Choroid plexus epithelial cell (primary cell): ENCODE measurements around the gene KLHL20.
"Not testable (repeated sequence)": the region's sequence is repeated elsewhere in the genome, so short reads cannot be mapped to it uniquely, and the experiment has no call there.

Experiments used
- DNase-seq: peaks from one replicate; pipeline ENCODE4 v3.0.0-alpha.2; 2010; ENCODE audit warnings: low read depth
- H3K4me3 ChIP-seq: 2 replicates; pipeline ENCODE4 v1.5.1; 2011; ENCODE audit warnings: low read depth, mild to moderate bottlenecking, control low read depth, low read length, moderate library complexity
- CTCF ChIP-seq: conservative IDR thresholded peaks from 2 replicates; pipeline ENCODE4 v1.5.1; 2011; ENCODE audit warnings: low read depth, mild to moderate bottlenecking, control low read depth, inconsistent platforms, low read length, moderate library complexity

KLHL20 gene

GRCh38 chr1:173717238-173717637 is 2.5 kb downstream of the KLHL20 start:
- no peak overlapping the region for H3K4me3 ChIP-seq
- DNase-seq = no peak
- no peak for TF ChIP-seq CTCF

- not testable (repeated sequence) for DNase-seq, H3K4me3 ChIP-seq
These were observed 16.6 kb downstream of the KLHL20 start for GRCh38 chr1:173731331-173731730.

GRCh38 chr1:173733912-173734311 is 19.1 kb downstream of the KLHL20 start:
- no peak for DNase-seq
- no peak overlapping the region for H3K4me3 ChIP-seq
- TF ChIP-seq CTCF = no peak

GRCh38 chr1:173736104-173736503 is 21.3 kb downstream of the KLHL20 start:
- not testable (repeated sequence) for H3K4me3 ChIP-seq, DNase-seq

GRCh38 chr1:173742203-173742886 is 27.6 kb downstream of the KLHL20 start:
- no peak for TF ChIP-seq CTCF
- no peak for DNase-seq
- no peak overlapping the region for H3K4me3 ChIP-seq

GRCh38 chr1:173744651-173745050 is 29.9 kb downstream of the KLHL20 start:
- H3K4me3 ChIP-seq = no peak overlapping the region
- DNase-seq = no peak
- no peak for TF ChIP-seq CTCF

GRCh38 chr1:173749137-173749536 is 34.4 kb downstream of the KLHL20 start:
- H3K4me3 ChIP-seq = no peak overlapping the region
- no peak for DNase-seq
- no peak for TF ChIP-seq CTCF

GRCh38 chr1:173753830-173754229 is 39.0 kb downstream of the KLHL20 start:
- H3K4me3 ChIP-seq = no peak overlapping the region
- DNase-seq = no peak
- no peak for TF ChIP-seq CTCF
